ENCODE measurements around the gene MRPL49. TPM values are rescaled to one million over a fixed set of nuclear protein-coding genes. Genes with fewer than 3 reads are reported as not detected.

MRPL49 gene
- total and polyA plus RNA-seq, 2 of the 13 experiments (the other 11 are each of a cell fraction or from before 2014, with no cell fraction given) = 39.2 to 53.3 TPM

GRCh38 chr11:65134952-65135632 is 13.0 kb downstream of the MRPL49 start (continued):
- TF ChIP-seq ZNF605 (CRISPR knock-in tag; IDR thresholded peaks at IDR 0.05) (peak; percentile 32; the same call in 1 of the 2 replicates), ZNF792 (CRISPR knock-in tag; IDR thresholded peaks at IDR 0.05) (0 out of 2 replicates have a peak, but pooled peaks have one; percentile 11), ERF (CRISPR knock-in tag; IDR thresholded peaks at IDR 0.05) (no peak; the same call in 1 of the 2 replicates), PHF5A (CRISPR knock-in tag; IDR thresholded peaks at IDR 0.05; ENCODE audit: low read depth, unreplicated experiment) (no peak), SRF (IDR thresholded peaks at IDR 0.05; ENCODE audit: low read depth, low read length) (no peak), ZBTB39 (CRISPR knock-in tag; IDR thresholded peaks at IDR 0.05) (no peak), HNRNPL (IDR thresholded peaks at IDR 0.05; ENCODE audit: low read depth, low read length) (no peak), KLF11 (CRISPR knock-in tag; IDR thresholded peaks at IDR 0.05) (no peak), HNRNPUL1 (IDR thresholded peaks at IDR 0.05; ENCODE audit: low read depth, low read length) (no peak), ZNF703 (CRISPR knock-in tag; IDR thresholded peaks at IDR 0.05; ENCODE audit: borderline replicate concordance) (no peak), MYC (CRISPR knock-in tag; IDR thresholded peaks at IDR 0.05; ENCODE audit: borderline replicate concordance) (0 out of 2 replicates have a peak, but pooled peaks have one; percentile 8), ZNF383 (CRISPR knock-in tag; IDR thresholded peaks at IDR 0.05; ENCODE audit: borderline replicate concordance) (no peak), DNMT1 (CRISPR knock-in tag; IDR thresholded peaks at IDR 0.05) (no peak), AHDC1 (CRISPR knock-in tag; IDR thresholded peaks at IDR 0.05; ENCODE audit: borderline replicate concordance) (no peak), KLF12 (CRISPR knock-in tag; IDR thresholded peaks at IDR 0.05; ENCODE audit: borderline replicate concordance) (no peak), FOXK1 (CRISPR knock-in tag; IDR thresholded peaks at IDR 0.05; ENCODE audit: borderline replicate concordance, low read depth) (no peak), HNRNPH1 (optimal IDR thresholded peaks at IDR 0.05; ENCODE audit: low read depth, low read length) (no peak), ZNF775 (CRISPR knock-in tag; IDR thresholded peaks at IDR 0.05; ENCODE audit: borderline replicate concordance) (no peak), ZNF432 (CRISPR knock-in tag; IDR thresholded peaks at IDR 0.05; ENCODE audit: borderline replicate concordance) (no peak), ZHX1 (CRISPR knock-in tag; IDR thresholded peaks at IDR 0.05; ENCODE audit: low read depth) (no peak)

Data from HepG2 (cell line).